IgD-negative memory B cell (primary cell): Measurements from ENCODE around the gene IGFLR1. TPM values are rescaled to one million over a fixed set of nuclear protein-coding genes. Genes with fewer than 3 reads are reported as not detected.
A peak's percentile ranks its signal among the peaks of the same experiment; 100 is the strongest.

Source experiments
- H3K27ac Mint-ChIP-seq, 3 donors: one replicate each; pipeline ENCODE4 v1.8.0; 2020 to 2022; ENCODE audit warnings: mild to moderate bottlenecking in 3 of 3, mixed read lengths in 3 of 3, moderate library complexity in 1 of 3
- H3K27me3 Mint-ChIP-seq: one replicate; pipeline ENCODE4 v1.8.0; 2021; ENCODE audit warnings: mixed read lengths
- H3K36me3 Mint-ChIP-seq: one replicate; pipeline ENCODE4 v1.8.0; 2020; ENCODE audit warnings: mild to moderate bottlenecking, mixed read lengths
- H3K4me1 Mint-ChIP-seq, 3 donors: one replicate each; pipeline ENCODE4 v1.8.0; 2020 to 2022; ENCODE audit warnings: mixed read lengths in 3 of 3, mild to moderate bottlenecking in 1 of 3
- H3K4me3 Mint-ChIP-seq, 4 donors: one replicate each; pipeline ENCODE4 v1.8.0; 2020 to 2022; ENCODE audit warnings: mild to moderate bottlenecking in 4 of 4, mixed read lengths in 4 of 4, moderate library complexity in 3 of 4
- H3K9me3 Mint-ChIP-seq, 3 donors: one replicate each; pipeline ENCODE4 v1.8.0; 2020 to 2021; ENCODE audit warnings: mixed read lengths in 3 of 3, mild to moderate bottlenecking in 1 of 3
- polyA plus RNA-seq: library from polyadenylated mRNA; unstranded; fragments of 300-500 nt; fragmentation: Illumina TruSeq; gene quantifications from one replicate; pipeline ENCODE4 v1.2.3, GENCODE V29; 2021

The IGFLR1 gene
- polyA plus RNA-seq, 1 donor from 2014 or later: 140 TPM

GRCh38 chr19:35740423-35741202, 1.6 kb downstream of the IGFLR1 start:
- no peaks in the 10 kb centered on the region for H3K9me3 Mint-ChIP-seq
- H3K27me3 Mint-ChIP-seq: no peaks in the 10 kb centered on the region
- H3K4me1 Mint-ChIP-seq: peaks cover 15 to 34% (median 32%) of the 10 kb centered on the region in 3 donors
- peak overlapping the region; percentile 90 to 98 (median 94) for H3K4me3 Mint-ChIP-seq
- H3K36me3 Mint-ChIP-seq: peaks cover 8% of the 10 kb centered on the region
- peak overlapping the region; percentile 89 to 94 (median 90) for H3K27ac Mint-ChIP-seq

GRCh38 chr19:35740108-35740422, 2.2 kb downstream of the IGFLR1 start:
- Mint-ChIP-seq H3K27me3 (no peaks in the 10 kb centered on the region), H3K27ac (peak overlapping the region in 2 of 3 donors; percentile 89 to 90), H3K4me1 (peaks cover 10 to 31% (median 29%) of the 10 kb centered on the region in 3 donors), H3K9me3 (no peaks in the 10 kb centered on the region), H3K4me3 (peak overlapping the region; percentile 90 to 98 (median 94)), H3K36me3 (peaks cover 8% of the 10 kb centered on the region)

- peak overlapping the region; percentile 83 to 95 (median 91) for H3K4me3 Mint-ChIP-seq
- H3K4me1 Mint-ChIP-seq: peaks cover 10 to 29% (median 28%) of the 10 kb centered on the region in 3 donors
- peak overlapping the region in 2 of 3 donors; percentile 35 to 43 for H3K27ac Mint-ChIP-seq
- peaks cover 7% of the 10 kb centered on the region for H3K36me3 Mint-ChIP-seq
- H3K27me3 Mint-ChIP-seq: no peaks in the 10 kb centered on the region
- H3K9me3 Mint-ChIP-seq: no peaks in the 10 kb centered on the region
Observed at GRCh38 chr19:35739275-35740107, 2.8 kb downstream of the IGFLR1 start.

GRCh38 chr19:35738887-35739229, 3.4 kb downstream of the IGFLR1 start:
- Mint-ChIP-seq H3K4me3 (peak overlapping the region in 3 of 4 donors; percentile 17 to 90 (median 60)), H3K27ac (peak overlapping the region in 1 of 3 donors; percentile 43), H3K36me3 (peaks cover 6% of the 10 kb centered on the region), H3K4me1 (peaks cover 10 to 25% (median 23%) of the 10 kb centered on the region in 3 donors), H3K9me3 (no peaks in the 10 kb centered on the region), H3K27me3 (no peaks in the 10 kb centered on the region)

- Mint-ChIP-seq H3K27me3 (no peaks in the 10 kb centered on the region), H3K4me3 (peak overlapping the region in 2 of 4 donors; percentile 60 to 90), H3K36me3 (peaks cover 6% of the 10 kb centered on the region), H3K27ac (peak overlapping the region in 1 of 3 donors; percentile 43), H3K4me1 (peaks cover 10 to 22% (median 20%) of the 10 kb centered on the region in 3 donors), H3K9me3 (no peaks in the 10 kb centered on the region)
Observed at GRCh38 chr19:35738021-35738886, 4.0 kb downstream of the IGFLR1 start.

GRCh38 chr19:35736913-35737886, 5.1 kb downstream of the IGFLR1 start:
- H3K36me3 Mint-ChIP-seq: peaks cover under 1% of the 10 kb centered on the region
- peaks cover 5 to 14% (median 13%) of the 10 kb centered on the region in 3 donors for H3K4me1 Mint-ChIP-seq
- H3K27me3 Mint-ChIP-seq: no peaks in the 10 kb centered on the region
- H3K9me3 Mint-ChIP-seq: no peaks in the 10 kb centered on the region
- peak overlapping the region; percentile 24 to 86 (median 82) for H3K27ac Mint-ChIP-seq
- peak overlapping the region in 2 of 4 donors; percentile 33 to 65 for H3K4me3 Mint-ChIP-seq

- peaks cover 4 to 12% (median 12%) of the 10 kb centered on the region in 3 donors for H3K4me1 Mint-ChIP-seq
- no peaks in the 10 kb centered on the region for H3K9me3 Mint-ChIP-seq
- H3K27ac Mint-ChIP-seq: peak overlapping the region in 2 of 3 donors; percentile 45 to 53
- H3K4me3 Mint-ChIP-seq: peak overlapping the region in 1 of 4 donors; percentile 61
- no peaks in the 10 kb centered on the region for H3K36me3 Mint-ChIP-seq
- no peaks in the 10 kb centered on the region for H3K27me3 Mint-ChIP-seq
Observed at GRCh38 chr19:35734889-35735288, 7.4 kb downstream of the IGFLR1 start.

GRCh38 chr19:35734273-35734672, 8.0 kb downstream of the IGFLR1 start:
- H3K9me3 Mint-ChIP-seq: no peaks in the 10 kb centered on the region
- no peaks in the 10 kb centered on the region for H3K27me3 Mint-ChIP-seq
- H3K4me3 Mint-ChIP-seq: peak overlapping the region in 1 of 4 donors; percentile 61
- H3K36me3 Mint-ChIP-seq: no peaks in the 10 kb centered on the region
- H3K4me1 Mint-ChIP-seq: peaks cover 4 to 12% (median 9%) of the 10 kb centered on the region in 3 donors
- H3K27ac Mint-ChIP-seq: peak overlapping the region in 2 of 3 donors; percentile 45 to 53

GRCh38 chr19:35733180-35734125, 8.8 kb downstream of the IGFLR1 start:
- no peaks in the 10 kb centered on the region for H3K36me3 Mint-ChIP-seq
- H3K27ac Mint-ChIP-seq: peak overlapping the region in 1 of 3 donors; percentile 53
- no peaks in the 10 kb centered on the region for H3K9me3 Mint-ChIP-seq
- no peaks in the 10 kb centered on the region for H3K27me3 Mint-ChIP-seq
- H3K4me3 Mint-ChIP-seq: no peak overlapping the region
- peaks cover 4 to 9% (median 9%) of the 10 kb centered on the region in 3 donors for H3K4me1 Mint-ChIP-seq

GRCh38 chr19:35732540-35733179, 9.6 kb downstream of the IGFLR1 start:
- H3K9me3 Mint-ChIP-seq: no peaks in the 10 kb centered on the region
- H3K4me3 Mint-ChIP-seq: no peak overlapping the region
- peaks cover under 1% of the 10 kb centered on the region for H3K36me3 Mint-ChIP-seq
- H3K27me3 Mint-ChIP-seq: no peaks in the 10 kb centered on the region
- no peak overlapping the region for H3K27ac Mint-ChIP-seq
- H3K4me1 Mint-ChIP-seq: peaks cover 3 to 9% (median 9%) of the 10 kb centered on the region in 3 donors

GRCh38 chr19:35731779-35732405, 10.4 kb downstream of the IGFLR1 start:
- no peak overlapping the region for H3K27ac Mint-ChIP-seq
- no peak overlapping the region for H3K4me3 Mint-ChIP-seq
- H3K9me3 Mint-ChIP-seq: no peaks in the 10 kb centered on the region
- H3K27me3 Mint-ChIP-seq: no peaks in the 10 kb centered on the region
- H3K4me1 Mint-ChIP-seq: peaks cover 0 to 5% (median 4%) of the 10 kb centered on the region in 3 donors
- H3K36me3 Mint-ChIP-seq: peaks cover 2% of the 10 kb centered on the region

- H3K4me3 Mint-ChIP-seq: peak overlapping the region in 1 of 4 donors; percentile 75
- H3K27ac Mint-ChIP-seq: peak overlapping the region in 1 of 3 donors; percentile 95
- peaks cover 3% of the 10 kb centered on the region for H3K36me3 Mint-ChIP-seq
- H3K27me3 Mint-ChIP-seq: no peaks in the 10 kb centered on the region
- H3K4me1 Mint-ChIP-seq: peaks cover 0 to under 1% (median under 1%) of the 10 kb centered on the region in 3 donors
- no peaks in the 10 kb centered on the region for H3K9me3 Mint-ChIP-seq
Observed at GRCh38 chr19:35731353-35731752, 10.9 kb downstream of the IGFLR1 start.
